Progenitor cell of endocrine pancreas (in vitro differentiated cells): Measurements from ENCODE around the gene ASH1L. TPM values are rescaled to one million over a fixed set of nuclear protein-coding genes. Genes with fewer than 3 reads are reported as not detected.

Source experiments
- DNase-seq: peaks from one replicate; pipeline ENCODE4 v3.0.0; 2021; ENCODE audit warnings: low spot score; ENCODE audit not compliant: unreplicated experiment
- H3K27ac Mint-ChIP-seq: 2 replicates; pipeline ENCODE4 v1.8.0; 2021; ENCODE audit warnings: mild to moderate bottlenecking, moderate library complexity, mixed read lengths
- H3K27me3 Mint-ChIP-seq: 2 replicates; pipeline ENCODE4 v1.8.0; 2021; ENCODE audit warnings: mixed read lengths
- H3K36me3 Mint-ChIP-seq: 2 replicates; pipeline ENCODE4 v1.8.0; 2022; ENCODE audit warnings: mixed read lengths; ENCODE audit not compliant: insufficient read depth
- H3K4me1 Mint-ChIP-seq: 2 replicates; pipeline ENCODE4 v1.8.0; 2021; ENCODE audit warnings: low read depth, mixed read lengths
- H3K4me3 Mint-ChIP-seq: 2 replicates; pipeline ENCODE4 v1.8.0; 2021; ENCODE audit warnings: low read depth, mild to moderate bottlenecking, moderate library complexity, mixed read lengths
- H3K9me3 Mint-ChIP-seq: 2 replicates; pipeline ENCODE4 v1.8.0; 2021; ENCODE audit warnings: low read depth, mixed read lengths
- CTCF ChIP-seq: fragments of 200-600 bp; sonication (generic); IDR thresholded peaks from one replicate; pipeline ENCODE4 v1.5.0; 2021; ENCODE audit warnings: antibody characterized with exemption, mild to moderate bottlenecking; ENCODE audit not compliant: unreplicated experiment
- total RNA-seq: library from RNA; stranded (reverse); gene quantifications from 2 replicates; pipeline ENCODE4 v1.2.1, GENCODE V29; 2021

The ASH1L gene
- total RNA-seq, 1 donor from 2014 or later, result 51.3 TPM

DNA sequence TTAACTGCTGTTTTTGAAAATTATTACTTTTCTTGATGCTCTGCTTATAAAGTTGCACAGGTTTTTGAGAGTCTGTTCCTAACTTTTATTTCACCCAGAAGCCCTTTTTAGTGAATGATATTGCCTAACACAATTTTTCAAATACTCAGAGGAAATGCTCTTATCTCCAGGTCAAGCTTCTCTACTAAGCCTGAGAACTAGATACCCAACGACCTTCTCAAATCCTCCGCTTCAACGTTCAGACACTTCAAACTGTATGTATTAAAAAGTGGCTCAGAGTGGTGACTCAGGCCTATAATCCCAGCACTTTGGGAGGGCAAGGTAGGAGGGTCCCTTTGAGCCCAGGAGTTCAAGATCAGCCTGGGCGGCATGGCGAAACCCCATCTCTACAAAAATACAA lies 88.5 kb downstream of the ASH1L start:
- DNase-seq, result no peak
- Mint-ChIP-seq H3K36me3 (peaks cover 33% of the 10 kb centered on the region), H3K27ac (no peak overlapping the region), H3K9me3 (peaks cover 12% of the 10 kb centered on the region), H3K4me3 (no peak overlapping the region), H3K4me1 (no peaks in the 10 kb centered on the region), H3K27me3 (no peaks in the 10 kb centered on the region)
- no peak for TF ChIP-seq CTCF

DNA sequence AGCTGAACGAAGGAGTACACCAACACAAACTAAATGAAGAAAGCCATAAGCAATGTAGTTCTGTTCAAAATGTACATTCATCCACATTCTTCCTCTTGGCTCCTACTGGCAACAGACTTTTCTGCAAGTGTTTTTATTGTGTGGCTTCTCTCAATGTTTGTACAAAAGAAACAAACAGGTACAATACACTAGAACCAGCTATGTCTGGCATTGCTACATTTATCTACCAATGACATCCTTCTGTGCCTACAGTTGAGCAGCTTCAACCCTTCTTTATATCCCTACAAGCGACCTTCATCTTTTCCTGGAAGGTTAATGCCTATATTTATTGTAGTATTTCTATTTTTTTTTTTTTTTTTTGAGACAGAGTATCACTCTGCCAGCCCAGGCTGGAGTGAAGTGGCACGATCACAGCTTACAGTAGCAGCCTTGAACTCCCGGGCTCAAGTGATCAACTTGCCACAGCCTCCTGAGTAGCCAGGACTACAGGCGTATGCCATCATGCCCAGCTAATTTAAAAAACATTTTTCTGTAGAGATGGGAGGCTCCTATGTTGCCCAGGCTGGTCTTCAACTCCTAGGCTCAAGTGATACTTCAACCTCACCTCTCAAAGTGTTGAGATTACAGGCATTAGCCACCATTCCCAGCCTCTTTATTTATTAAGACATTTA lies 89.3 kb downstream of the ASH1L start:
- peaks cover 12% of the 10 kb centered on the region for H3K9me3 Mint-ChIP-seq
- no peak overlapping the region for H3K27ac Mint-ChIP-seq
- DNase-seq, result no peak
- H3K36me3 Mint-ChIP-seq, result peaks cover 33% of the 10 kb centered on the region
- no peak overlapping the region for H3K4me3 Mint-ChIP-seq
- no peak for TF ChIP-seq CTCF
- H3K27me3 Mint-ChIP-seq, result no peaks in the 10 kb centered on the region
- H3K4me1 Mint-ChIP-seq, result no peaks in the 10 kb centered on the region

- Mint-ChIP-seq H3K27ac (no peak overlapping the region), H3K4me3 (no peak overlapping the region), H3K9me3 (peaks cover 12% of the 10 kb centered on the region), H3K27me3 (no peaks in the 10 kb centered on the region), H3K4me1 (no peaks in the 10 kb centered on the region), H3K36me3 (peaks cover 33% of the 10 kb centered on the region)
- DNase-seq, result no peak
- TF ChIP-seq CTCF, result no peak
Measured at GRCh38 chr1:155472491-155473083, 90.0 kb downstream of the ASH1L start.

- DNase-seq, result no peak
- no peak overlapping the region for H3K27ac Mint-ChIP-seq
- no peak overlapping the region for H3K4me3 Mint-ChIP-seq
- H3K9me3 Mint-ChIP-seq, result peaks cover 12% of the 10 kb centered on the region
- TF ChIP-seq CTCF, result no peak
- no peaks in the 10 kb centered on the region for H3K4me1 Mint-ChIP-seq
- H3K27me3 Mint-ChIP-seq, result no peaks in the 10 kb centered on the region
- H3K36me3 Mint-ChIP-seq, result peaks cover 33% of the 10 kb centered on the region
Measured at GRCh38 chr1:155471891-155472290, 90.7 kb downstream of the ASH1L start.

DNA sequence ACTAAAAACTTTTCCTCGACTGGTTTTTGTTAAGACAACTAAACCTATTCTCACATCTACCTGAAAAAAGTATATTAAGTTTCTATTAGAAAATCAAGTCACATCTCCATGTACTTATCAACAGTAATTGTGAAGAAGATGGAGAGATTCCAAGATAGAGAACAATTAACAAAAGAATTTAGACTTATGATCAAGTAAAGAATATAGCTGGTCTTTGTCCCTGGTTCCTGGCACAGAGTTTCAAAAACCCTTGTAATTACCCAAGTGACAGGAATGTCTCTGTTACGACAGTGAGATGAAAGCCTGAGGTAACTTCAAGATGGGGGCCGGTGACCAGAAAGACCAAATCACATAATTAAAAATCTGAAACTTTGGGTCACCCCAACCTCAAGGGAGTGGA lies 91.6 kb downstream of the ASH1L start:
- no peak overlapping the region for H3K27ac Mint-ChIP-seq
- peaks cover 33% of the 10 kb centered on the region for H3K36me3 Mint-ChIP-seq
- no peak overlapping the region for H3K4me3 Mint-ChIP-seq
- DNase-seq, result no peak
- TF ChIP-seq CTCF, result no peak
- no peaks in the 10 kb centered on the region for H3K4me1 Mint-ChIP-seq
- H3K9me3 Mint-ChIP-seq, result peaks cover 12% of the 10 kb centered on the region
- H3K27me3 Mint-ChIP-seq, result no peaks in the 10 kb centered on the region
